GM12892 (cell line): ENCODE results near the gene GOLIM4.

Experiments used
- POLR2A ChIP-seq: IDR thresholded peaks from 2 replicates; pipeline ENCODE4 v1.6.1; 2011; ENCODE audit warnings: low read depth, low read length, control low read depth
- POLR2AphosphoS5 ChIP-seq: IDR thresholded peaks from 2 replicates; pipeline ENCODE4 v1.6.1; 2011; ENCODE audit warnings: low read depth, low read length, control low read depth
- TAF1 ChIP-seq: IDR thresholded peaks from 2 replicates; pipeline ENCODE4 v1.6.1; 2011; ENCODE audit warnings: low read depth, mild to moderate bottlenecking, control low read depth, low read length, borderline replicate concordance

GRCh38 chr3:168047190-168047795 is 48.4 kb downstream of the GOLIM4 start:
- TF ChIP-seq POLR2A (no peak), POLR2AphosphoS5 (no peak), TAF1 (no peak)
